Activated CD8-positive, alpha-beta memory T cell treated with anti-CD3 and anti-CD28 coated beads, Interleukin-2, amount 50 U/mL, for 24 hours (primary cell): ENCODE measurements around the gene ATP2A2.
"Not testable (repeated sequence)": the region's sequence is repeated elsewhere in the genome, so short reads cannot be mapped to it uniquely, and the experiment has no call there.

Source experiments
- DNase-seq: peaks from one replicate; pipeline ENCODE4 v3.0.0-alpha.2; 2020; ENCODE audit errors: extremely low read depth

ATP2A2 gene

GRCh38 chr12:110342157-110342556, 61.1 kb downstream of the ATP2A2 start:
- no peak for DNase-seq

GRCh38 chr12:110343114-110343513, 62.1 kb downstream of the ATP2A2 start:
- no peak for DNase-seq

- DNase-seq, result no peak
Observed at GRCh38 chr12:110343736-110344555, 62.9 kb downstream of the ATP2A2 start.

GRCh38 chr12:110344657-110345056, 63.6 kb downstream of the ATP2A2 start:
- no peak for DNase-seq

GRCh38 chr12:110345176-110345661, 64.2 kb downstream of the ATP2A2 start:
- DNase-seq, result no peak

GRCh38 chr12:110345963-110346362, 64.9 kb downstream of the ATP2A2 start:
- DNase-seq, result no peak

GRCh38 chr12:110347767-110348166, 66.7 kb downstream of the ATP2A2 start:
- DNase-seq, result no peak

GRCh38 chr12:110348431-110349059, 67.5 kb downstream of the ATP2A2 start:
- DNase-seq, result no peak

GRCh38 chr12:110349096-110349495, 68.0 kb downstream of the ATP2A2 start:
- no peak for DNase-seq

- DNase-seq, result no peak
Observed at GRCh38 chr12:110349514-110350151, 68.6 kb downstream of the ATP2A2 start.

- no peak for DNase-seq
Observed at GRCh38 chr12:110351119-110351518, 70.1 kb downstream of the ATP2A2 start.

- no peak for DNase-seq
Observed at GRCh38 chr12:110352401-110352800, 71.4 kb downstream of the ATP2A2 start.

GRCh38 chr12:110353211-110353965, 72.3 kb downstream of the ATP2A2 start:
- DNase-seq, result no peak

GRCh38 chr12:110354172-110354780, 73.2 kb downstream of the ATP2A2 start:
- no peak for DNase-seq

GRCh38 chr12:110355073-110355472, 74.0 kb downstream of the ATP2A2 start:
- DNase-seq, result no peak

- DNase-seq, result not testable (repeated sequence)
Observed at GRCh38 chr12:110358384-110359097, 77.5 kb downstream of the ATP2A2 start.

- DNase-seq, result no peak
Observed at GRCh38 chr12:110361216-110361615, 80.2 kb downstream of the ATP2A2 start.

GRCh38 chr12:110365489-110366320, 84.7 kb downstream of the ATP2A2 start:
- DNase-seq, result no peak

- DNase-seq, result no peak
Observed at GRCh38 chr12:110366321-110367142, 85.5 kb downstream of the ATP2A2 start.
